ENCODE measurements around the gene MYDGF.
"Not testable (repeated sequence)": the region's sequence is repeated elsewhere in the genome, so short reads cannot be mapped to it uniquely, and the experiment has no call there.

MYDGF gene

DNA sequence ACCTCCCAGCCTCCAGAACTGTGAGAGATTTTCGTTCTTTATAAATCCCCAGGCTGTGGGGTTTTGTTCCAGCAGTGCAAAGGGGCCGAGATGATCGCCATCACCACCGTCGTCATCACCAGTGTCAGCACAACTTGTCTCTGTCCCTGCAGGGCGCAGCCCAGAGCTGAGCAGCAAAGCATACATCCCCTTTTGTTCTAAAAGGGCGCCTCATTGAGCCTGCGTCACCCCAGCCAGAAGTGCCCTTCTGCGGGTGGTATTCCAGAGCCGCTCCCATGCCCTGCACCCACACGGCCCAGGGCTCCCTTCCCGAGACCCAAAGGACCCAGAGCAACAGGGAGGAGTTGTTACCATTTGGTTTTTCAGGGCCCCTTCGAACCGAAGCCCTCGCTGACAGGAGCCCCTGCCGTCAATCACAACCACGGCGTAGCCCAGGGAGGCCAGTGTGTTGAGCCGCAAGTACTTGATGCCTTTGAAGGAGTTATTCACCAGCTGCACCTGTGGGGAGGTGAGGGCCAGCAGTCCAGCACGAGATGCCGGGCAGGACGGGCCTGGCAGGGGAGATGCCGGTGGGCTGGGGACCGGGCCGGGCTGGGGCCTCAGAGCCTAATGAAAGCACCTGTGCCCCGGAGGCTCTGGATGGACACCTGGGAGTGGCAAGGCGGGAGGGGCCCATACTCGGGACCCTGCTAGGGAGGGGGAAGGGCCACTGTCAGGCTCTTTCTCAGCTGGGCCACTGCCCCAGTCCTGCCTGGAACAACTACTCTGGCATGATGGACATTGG is 14.4 kb upstream of the MYDGF start:
- no peak overlapping the region for H3K4me3 ChIP-seq (ENCODE audit: control insufficient read depth in 1 of 7, extremely low read depth in 1 of 7, insufficient read depth in 4 of 7, low read depth in 2 of 7, low read length in 6 of 7)
- H3K27me3 ChIP-seq (replicated peaks in 2 of 5; ENCODE audit: control insufficient read depth in 4 of 5, insufficient read depth in 5 of 5, low read length in 4 of 5) = no peaks in the 10 kb centered on the region
- ChIA-PET CTCF (no interaction called here), POLR2A (no interaction called here)
- no peaks in the 10 kb centered on the region for H3K4me1 ChIP-seq (ENCODE audit: control extremely low read depth in 1 of 4, control insufficient read depth in 4 of 4, insufficient read depth in 4 of 4, low read length in 3 of 4)
- peaks cover 0 to 75% (median 52%) of the 10 kb centered on the region in 4 experiments for H3K36me3 ChIP-seq (ENCODE audit: control insufficient read depth in 4 of 4, insufficient read depth in 4 of 4, low read length in 3 of 4)
- no peak for DNase-seq
- no peak overlapping the region for H3K27ac ChIP-seq (ENCODE audit: insufficient read depth in 1 of 2, low read depth in 1 of 2, low read length in 2 of 2, poor library complexity in 1 of 2, severe bottlenecking in 2 of 2)
- H3K9me3 ChIP-seq (ENCODE audit: control extremely low read depth in 1 of 5, control insufficient read depth in 4 of 5, insufficient read depth in 2 of 5, low read depth in 1 of 5, low read length in 4 of 5) = no peaks in the 10 kb centered on the region
- WGBS (ENCODE audit: insufficient coverage) = 96% methylated on average over 25 of the region's 28 CpGs

DNA sequence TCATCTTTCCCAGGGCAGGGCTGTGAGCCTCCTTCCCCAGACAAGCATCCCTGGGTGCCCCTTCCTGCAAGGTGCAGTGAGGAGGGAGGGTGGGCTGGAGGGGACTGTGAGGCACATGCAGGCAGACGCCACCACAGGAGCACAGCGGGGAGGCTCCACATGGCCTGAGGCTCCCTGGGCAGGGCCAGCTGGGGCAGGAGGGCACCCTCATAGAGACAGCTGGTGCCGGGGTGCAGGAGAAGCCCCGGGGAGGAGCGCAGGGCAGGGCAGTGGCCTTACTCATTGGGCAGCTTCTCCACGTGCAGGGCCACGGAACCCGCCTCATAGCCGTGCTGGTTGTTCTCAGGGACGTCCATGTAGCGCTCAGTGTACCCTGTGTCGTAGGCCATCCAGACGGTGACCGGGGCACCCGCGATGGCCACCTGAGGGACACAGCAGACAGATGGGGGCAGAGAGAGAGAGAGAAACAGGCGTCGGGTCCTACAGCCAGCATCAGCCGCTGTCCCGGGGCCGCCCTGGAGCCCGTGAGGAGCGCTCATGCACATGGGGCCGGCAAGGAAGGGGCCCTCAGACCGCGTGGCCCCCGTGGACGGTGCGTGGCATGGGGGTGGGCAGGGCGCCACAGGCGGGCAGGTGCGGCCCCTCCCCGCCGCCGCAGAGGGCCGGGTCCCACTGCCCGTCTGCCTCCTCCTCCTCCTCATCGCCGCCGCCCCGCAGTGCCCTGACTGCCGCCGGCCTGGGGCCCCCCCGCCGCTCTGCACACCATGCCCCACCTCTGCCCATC is 12.5 kb upstream of the MYDGF start:
- peaks cover 0 to 73% (median 48%) of the 10 kb centered on the region in 4 experiments for H3K36me3 ChIP-seq (ENCODE audit: control insufficient read depth in 4 of 4, insufficient read depth in 4 of 4, low read length in 3 of 4)
- DNase-seq = no peak
- no peaks in the 10 kb centered on the region for H3K27me3 ChIP-seq (replicated peaks in 2 of 5; ENCODE audit: control insufficient read depth in 4 of 5, insufficient read depth in 5 of 5, low read length in 4 of 5)
- H3K4me3 ChIP-seq (ENCODE audit: control insufficient read depth in 1 of 7, extremely low read depth in 1 of 7, insufficient read depth in 4 of 7, low read depth in 2 of 7, low read length in 6 of 7) = no peak overlapping the region
- H3K9me3 ChIP-seq (ENCODE audit: control extremely low read depth in 1 of 5, control insufficient read depth in 4 of 5, insufficient read depth in 2 of 5, low read depth in 1 of 5, low read length in 4 of 5) = no peaks in the 10 kb centered on the region
- no peak overlapping the region for H3K27ac ChIP-seq (ENCODE audit: insufficient read depth in 1 of 2, low read depth in 1 of 2, low read length in 2 of 2, poor library complexity in 1 of 2, severe bottlenecking in 2 of 2)
- ChIA-PET POLR2A (no interaction called here), CTCF (no interaction called here)
- H3K4me1 ChIP-seq (ENCODE audit: control extremely low read depth in 1 of 4, control insufficient read depth in 4 of 4, insufficient read depth in 4 of 4, low read length in 3 of 4) = no peaks in the 10 kb centered on the region
- 97% methylated on average over 39 of the region's 45 CpGs for WGBS (ENCODE audit: insufficient coverage)

DNA sequence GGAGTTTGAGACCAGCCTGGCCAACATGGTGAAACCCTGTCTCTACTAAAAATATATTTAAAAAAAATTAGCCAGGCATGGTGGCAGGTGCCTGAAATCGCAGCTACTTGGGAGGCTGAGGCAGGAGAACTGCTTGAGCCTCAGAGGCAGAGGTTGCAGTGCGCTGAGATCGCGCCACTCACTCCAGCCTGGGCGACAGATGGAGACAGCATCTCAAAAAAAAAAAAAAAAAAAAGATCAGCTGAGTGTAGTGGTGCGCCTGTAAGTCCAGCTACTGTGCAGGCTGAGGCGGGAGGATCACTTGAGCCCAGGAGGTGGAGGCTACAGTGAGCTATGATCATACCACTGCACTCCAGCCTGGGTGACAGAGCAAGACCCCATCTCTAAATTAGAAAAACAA is 9.9 kb upstream of the MYDGF start:
- H3K4me1 ChIP-seq (ENCODE audit: control extremely low read depth in 1 of 4, control insufficient read depth in 4 of 4, insufficient read depth in 4 of 4, low read length in 3 of 4); POLR2A ChIA-PET; H3K4me3 ChIP-seq (ENCODE audit: control insufficient read depth in 1 of 7, extremely low read depth in 1 of 7, insufficient read depth in 4 of 7, low read depth in 2 of 7, low read length in 6 of 7); H3K9me3 ChIP-seq (ENCODE audit: control extremely low read depth in 1 of 5, control insufficient read depth in 4 of 5, insufficient read depth in 2 of 5, low read depth in 1 of 5, low read length in 4 of 5); H3K27ac ChIP-seq (ENCODE audit: insufficient read depth in 1 of 2, low read depth in 1 of 2, low read length in 2 of 2, poor library complexity in 1 of 2, severe bottlenecking in 2 of 2); H3K27me3 ChIP-seq (replicated peaks in 2 of 5; ENCODE audit: control insufficient read depth in 4 of 5, insufficient read depth in 5 of 5, low read length in 4 of 5); DNase-seq: not testable (repeated sequence)
- peaks cover 0 to 68% (median 42%) of the 10 kb centered on the region in 4 experiments for H3K36me3 ChIP-seq (ENCODE audit: control insufficient read depth in 4 of 4, insufficient read depth in 4 of 4, low read length in 3 of 4)
- CTCF ChIA-PET = interaction anchor here (1.1 kb wide), 1 partner anchor 10 kb away, joined by 3 read pairs; no protein-coding TSS in a partner anchor
- no CpG with 5 or more reads among the region's 7 CpGs for WGBS (ENCODE audit: insufficient coverage)

DNA sequence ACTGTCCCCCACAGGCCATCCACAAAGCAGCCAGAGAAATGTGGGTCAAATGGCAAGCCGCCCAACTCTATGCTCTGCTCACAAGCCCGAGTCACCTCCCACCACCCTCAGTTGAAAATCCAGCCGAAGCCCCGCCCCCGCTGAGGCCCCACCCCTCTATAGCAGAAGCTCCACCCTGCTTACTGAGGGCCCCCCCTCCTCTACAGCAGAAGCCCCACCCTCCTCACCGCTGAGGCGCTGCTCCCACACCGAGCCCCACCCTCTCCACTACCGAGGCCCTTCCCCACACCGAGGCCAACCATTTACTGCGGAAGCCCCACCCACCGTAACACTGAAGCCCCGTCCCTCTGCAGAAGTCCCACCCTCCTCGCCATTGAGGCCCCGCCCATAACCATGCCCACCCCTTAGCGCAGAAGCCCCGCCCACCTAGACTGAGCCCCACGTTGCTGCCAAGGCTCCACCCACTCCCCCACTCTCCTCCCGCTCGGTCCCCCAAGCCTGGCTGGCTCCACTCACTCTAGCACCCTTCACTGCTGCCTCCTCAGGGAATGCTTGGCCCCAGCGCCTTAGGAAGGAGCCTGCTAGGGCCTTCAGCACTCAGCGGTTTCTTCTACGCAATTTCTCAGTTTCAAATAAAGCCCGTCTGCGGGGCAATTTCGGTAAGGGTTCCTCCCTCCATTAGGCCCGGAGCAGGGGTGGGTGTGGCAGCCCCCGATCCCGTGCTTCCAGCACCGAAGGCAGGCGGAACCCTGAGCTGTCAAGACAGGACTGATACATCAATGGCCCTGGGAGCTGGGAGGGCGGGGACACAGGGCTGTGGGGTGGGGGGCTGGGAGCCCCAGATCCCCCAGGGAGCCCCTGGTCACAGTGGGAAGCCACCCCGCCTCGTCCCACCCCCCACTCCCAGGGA is 9.0 kb upstream of the MYDGF start:
- Histone ChIP-seq H3K36me3 (ENCODE audit: control insufficient read depth in 4 of 4, insufficient read depth in 4 of 4, low read length in 3 of 4) (peaks cover 0 to 59% (median 39%) of the 10 kb centered on the region in 4 experiments), H3K4me1 (ENCODE audit: control extremely low read depth in 1 of 4, control insufficient read depth in 4 of 4, insufficient read depth in 4 of 4, low read length in 3 of 4) (no peaks in the 10 kb centered on the region), H3K27ac (ENCODE audit: insufficient read depth in 1 of 2, low read depth in 1 of 2, low read length in 2 of 2, poor library complexity in 1 of 2, severe bottlenecking in 2 of 2) (peak overlapping the region in 1 of 2 experiments; percentile 25), H3K9me3 (ENCODE audit: control extremely low read depth in 1 of 5, control insufficient read depth in 4 of 5, insufficient read depth in 2 of 5, low read depth in 1 of 5, low read length in 4 of 5) (no peaks in the 10 kb centered on the region), H3K27me3 (replicated peaks in 2 of 5; ENCODE audit: control insufficient read depth in 4 of 5, insufficient read depth in 5 of 5, low read length in 4 of 5) (no peaks in the 10 kb centered on the region), H3K4me3 (ENCODE audit: control insufficient read depth in 1 of 7, extremely low read depth in 1 of 7, insufficient read depth in 4 of 7, low read depth in 2 of 7, low read length in 6 of 7) (no peak overlapping the region)
- ChIA-PET POLR2A (no interaction called here), CTCF (no interaction called here)
- peak; percentile 50 to 74 (median 61) for DNase-seq
- 93% methylated on average over 21 of the region's 34 CpGs for WGBS (ENCODE audit: insufficient coverage)

DNA sequence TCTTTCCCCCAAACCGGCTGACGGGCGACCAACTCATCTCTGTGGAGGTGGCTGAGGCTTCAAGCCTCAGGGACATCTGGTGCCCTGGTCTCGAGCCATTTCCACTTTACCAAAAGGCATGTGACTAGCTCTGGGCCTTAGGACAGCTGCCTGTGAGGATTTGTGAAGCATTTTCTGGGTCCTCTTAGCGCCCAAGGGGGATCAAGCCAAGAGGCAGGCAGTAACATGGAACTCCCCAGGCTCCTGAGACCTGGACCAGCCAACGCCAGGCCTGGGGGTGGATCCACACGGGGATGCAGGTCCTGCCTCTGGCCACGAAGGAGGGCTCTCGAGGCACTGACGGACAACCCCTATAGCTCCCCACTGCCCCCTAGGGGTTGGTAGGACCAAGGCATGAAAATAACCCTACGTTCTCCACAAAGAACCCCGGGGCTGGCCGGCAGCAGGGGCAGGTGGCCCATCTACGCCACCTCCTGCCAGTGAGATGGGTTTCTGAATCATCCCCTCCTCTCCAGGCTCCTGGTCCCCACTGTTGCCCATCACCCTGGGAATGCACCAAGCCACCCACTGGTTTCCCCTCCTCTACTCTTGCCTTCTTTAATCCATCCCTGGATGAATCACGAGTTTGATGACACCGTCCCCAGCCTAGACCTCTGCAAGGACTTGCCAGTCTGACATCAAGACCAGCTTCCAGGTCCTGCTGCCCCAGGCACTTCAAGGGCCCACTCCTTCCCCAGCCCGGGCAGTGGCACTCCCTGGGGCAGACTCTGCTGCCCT is 7.0 kb upstream of the MYDGF start:
- Histone ChIP-seq H3K27ac (ENCODE audit: insufficient read depth in 1 of 2, low read depth in 1 of 2, low read length in 2 of 2, poor library complexity in 1 of 2, severe bottlenecking in 2 of 2) (no peak overlapping the region), H3K4me3 (ENCODE audit: control insufficient read depth in 1 of 7, extremely low read depth in 1 of 7, insufficient read depth in 4 of 7, low read depth in 2 of 7, low read length in 6 of 7) (no peak overlapping the region), H3K4me1 (ENCODE audit: control extremely low read depth in 1 of 4, control insufficient read depth in 4 of 4, insufficient read depth in 4 of 4, low read length in 3 of 4) (no peaks in the 10 kb centered on the region), H3K27me3 (replicated peaks in 2 of 5; ENCODE audit: control insufficient read depth in 4 of 5, insufficient read depth in 5 of 5, low read length in 4 of 5) (no peaks in the 10 kb centered on the region), H3K9me3 (ENCODE audit: control extremely low read depth in 1 of 5, control insufficient read depth in 4 of 5, insufficient read depth in 2 of 5, low read depth in 1 of 5, low read length in 4 of 5) (no peaks in the 10 kb centered on the region), H3K36me3 (ENCODE audit: control insufficient read depth in 4 of 4, insufficient read depth in 4 of 4, low read length in 3 of 4) (peaks cover 0 to 40% (median 25%) of the 10 kb centered on the region in 4 experiments)
- DNase-seq = peak in 2 of 3 donors; percentile 43 to 51
- CTCF ChIA-PET = no interaction called here
- 91% methylated on average over 17 of the region's 17 CpGs for WGBS (ENCODE audit: insufficient coverage)
- POLR2A ChIA-PET = no interaction called here

DNA sequence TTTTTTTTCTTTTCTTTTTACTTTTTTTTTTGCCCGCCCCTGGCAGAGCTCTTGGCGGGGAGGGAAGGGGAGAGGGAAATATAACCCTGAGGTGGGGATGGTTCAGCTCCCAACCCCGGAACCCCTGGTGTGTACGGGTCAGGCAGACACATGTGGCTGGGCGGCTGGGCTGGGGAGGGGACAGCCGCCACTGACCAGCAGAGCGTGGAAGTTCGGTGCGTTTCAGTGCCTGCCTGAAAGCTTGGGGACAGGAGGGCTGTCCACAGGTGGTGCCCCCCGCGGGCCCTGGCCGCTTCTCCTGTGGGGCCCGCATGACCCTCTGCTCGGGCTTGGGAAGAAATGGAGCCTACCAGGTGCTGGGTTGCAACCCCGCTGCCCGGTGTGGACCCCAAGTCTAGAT is 5.2 kb upstream of the MYDGF start:
- no peaks in the 10 kb centered on the region for H3K9me3 ChIP-seq (ENCODE audit: control extremely low read depth in 1 of 5, control insufficient read depth in 4 of 5, insufficient read depth in 2 of 5, low read depth in 1 of 5, low read length in 4 of 5)
- H3K4me1 ChIP-seq (ENCODE audit: control extremely low read depth in 1 of 4, control insufficient read depth in 4 of 4, insufficient read depth in 4 of 4, low read length in 3 of 4) = peaks cover 0 to 2% (median 0%) of the 10 kb centered on the region in 4 experiments
- ChIA-PET CTCF (no interaction called here), POLR2A (no interaction called here)
- DNase-seq = no peak
- peaks cover 0 to 32% (median 20%) of the 10 kb centered on the region in 4 experiments for H3K36me3 ChIP-seq (ENCODE audit: control insufficient read depth in 4 of 4, insufficient read depth in 4 of 4, low read length in 3 of 4)
- H3K27me3 ChIP-seq (replicated peaks in 2 of 5; ENCODE audit: control insufficient read depth in 4 of 5, insufficient read depth in 5 of 5, low read length in 4 of 5) = no peaks in the 10 kb centered on the region
- no peak overlapping the region for H3K4me3 ChIP-seq (ENCODE audit: control insufficient read depth in 1 of 7, extremely low read depth in 1 of 7, insufficient read depth in 4 of 7, low read depth in 2 of 7, low read length in 6 of 7)
- 98% methylated on average over 9 of the region's 16 CpGs for WGBS (ENCODE audit: insufficient coverage)
- no peak overlapping the region for H3K27ac ChIP-seq (ENCODE audit: insufficient read depth in 1 of 2, low read depth in 1 of 2, low read length in 2 of 2, poor library complexity in 1 of 2, severe bottlenecking in 2 of 2)

All from common myeloid progenitor, CD34-positive (primary cell).